22Rv1 (cell line): Measurements from ENCODE around the gene FNDC3A.

Experiments used
- CTCF ChIP-seq: fragments of 450-650 bp; IDR thresholded peaks from 2 replicates; pipeline ENCODE4 v1.5.1; 2017; ENCODE audit warnings: mild to moderate bottlenecking
- ZFX ChIP-seq: fragments of 450-650 bp; IDR thresholded peaks from 2 replicates; pipeline ENCODE4 v1.6.1; 2017; ENCODE audit warnings: antibody characterized with exemption, borderline replicate concordance

DNA sequence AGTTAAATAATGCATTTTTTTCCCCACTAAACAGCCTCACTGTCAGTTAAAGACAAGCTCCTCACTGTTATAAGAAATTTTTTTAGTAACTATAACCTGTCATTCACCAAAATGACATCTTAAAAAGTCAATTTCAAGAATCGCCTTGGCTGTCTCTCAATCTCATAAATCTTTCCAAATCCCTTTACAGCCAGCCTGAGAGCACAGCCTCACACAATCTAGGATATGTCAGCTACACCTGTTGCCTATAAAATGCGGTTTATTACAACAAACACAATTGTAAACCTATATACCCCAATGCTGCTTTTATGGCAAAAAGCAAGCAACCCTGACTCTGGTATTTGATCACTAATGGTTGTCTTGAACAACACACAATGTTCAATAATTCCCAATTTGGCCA is 29.5 kb upstream of the FNDC3A start:
- TF ChIP-seq CTCF (no peak), ZFX (no peak)
